Measurements from ENCODE around the gene SEPTIN14.
"Not testable (repeated sequence)": the region's sequence is repeated elsewhere in the genome, so short reads cannot be mapped to it uniquely, and the experiment has no call there.

DNA sequence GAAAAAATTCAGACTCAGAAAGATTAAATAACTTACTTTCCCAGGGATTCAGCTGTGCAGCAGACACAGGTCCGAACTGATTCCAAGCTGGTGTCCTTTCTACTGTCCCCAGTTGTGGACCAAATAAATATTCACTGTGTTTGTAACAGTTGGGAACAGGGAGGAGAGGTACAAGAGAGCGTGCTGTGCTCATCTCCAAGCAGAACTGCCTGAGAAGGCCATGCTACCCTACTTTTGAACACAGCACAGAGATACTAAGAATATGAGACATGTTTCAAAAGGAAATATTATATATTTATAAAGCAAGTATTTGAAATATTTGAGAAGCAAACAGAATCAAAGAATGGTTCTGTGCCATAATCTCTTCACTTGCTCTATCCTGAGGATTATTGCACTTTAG is at the start of gene SEPTIN14:
- TF ChIP-seq, protein P1, sequence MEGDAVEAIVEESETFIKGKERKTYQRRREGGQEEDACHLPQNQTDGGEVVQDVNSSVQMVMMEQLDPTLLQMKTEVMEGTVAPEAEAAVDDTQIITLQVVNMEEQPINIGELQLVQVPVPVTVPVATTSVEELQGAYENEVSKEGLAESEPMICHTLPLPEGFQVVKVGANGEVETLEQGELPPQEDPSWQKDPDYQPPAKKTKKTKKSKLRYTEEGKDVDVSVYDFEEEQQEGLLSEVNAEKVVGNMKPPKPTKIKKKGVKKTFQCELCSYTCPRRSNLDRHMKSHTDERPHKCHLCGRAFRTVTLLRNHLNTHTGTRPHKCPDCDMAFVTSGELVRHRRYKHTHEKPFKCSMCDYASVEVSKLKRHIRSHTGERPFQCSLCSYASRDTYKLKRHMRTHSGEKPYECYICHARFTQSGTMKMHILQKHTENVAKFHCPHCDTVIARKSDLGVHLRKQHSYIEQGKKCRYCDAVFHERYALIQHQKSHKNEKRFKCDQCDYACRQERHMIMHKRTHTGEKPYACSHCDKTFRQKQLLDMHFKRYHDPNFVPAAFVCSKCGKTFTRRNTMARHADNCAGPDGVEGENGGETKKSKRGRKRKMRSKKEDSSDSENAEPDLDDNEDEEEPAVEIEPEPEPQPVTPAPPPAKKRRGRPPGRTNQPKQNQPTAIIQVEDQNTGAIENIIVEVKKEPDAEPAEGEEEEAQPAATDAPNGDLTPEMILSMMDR (conservative IDR thresholded peaks at IDR 0.05; ENCODE audit: low read length): not testable (repeated sequence)
- TF ChIP-seq EZH2phosphoT487 (IDR thresholded peaks at IDR 0.05; ENCODE audit: borderline replicate concordance, low read depth, low read length): not testable (repeated sequence)
